Measurements from ENCODE around the gene LRP8.

DNA sequence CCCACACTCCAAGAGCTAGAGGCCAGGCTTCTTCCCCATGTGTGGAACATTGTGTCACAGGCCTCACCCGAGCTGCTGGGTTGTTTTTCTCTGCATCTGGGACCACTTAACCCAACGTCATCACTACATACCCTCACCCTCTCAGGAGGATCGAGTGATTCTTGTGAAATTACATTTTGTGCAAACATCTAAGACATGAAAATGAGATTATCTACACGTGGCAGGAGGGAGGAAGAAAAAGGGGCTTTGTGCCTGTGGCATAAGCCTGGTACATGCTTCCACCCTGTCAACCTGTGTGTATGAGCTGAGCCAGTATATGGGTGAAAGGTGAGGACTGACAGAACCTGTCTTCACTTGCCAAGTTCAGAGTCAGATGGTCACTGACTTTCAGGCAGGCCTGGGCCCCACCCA lies 129.6 kb downstream of the LRP8 start:
- no peak for TF ChIP-seq POLR2A (IDR thresholded peaks at IDR 0.05)
- TF ChIP-seq, protein P1, sequence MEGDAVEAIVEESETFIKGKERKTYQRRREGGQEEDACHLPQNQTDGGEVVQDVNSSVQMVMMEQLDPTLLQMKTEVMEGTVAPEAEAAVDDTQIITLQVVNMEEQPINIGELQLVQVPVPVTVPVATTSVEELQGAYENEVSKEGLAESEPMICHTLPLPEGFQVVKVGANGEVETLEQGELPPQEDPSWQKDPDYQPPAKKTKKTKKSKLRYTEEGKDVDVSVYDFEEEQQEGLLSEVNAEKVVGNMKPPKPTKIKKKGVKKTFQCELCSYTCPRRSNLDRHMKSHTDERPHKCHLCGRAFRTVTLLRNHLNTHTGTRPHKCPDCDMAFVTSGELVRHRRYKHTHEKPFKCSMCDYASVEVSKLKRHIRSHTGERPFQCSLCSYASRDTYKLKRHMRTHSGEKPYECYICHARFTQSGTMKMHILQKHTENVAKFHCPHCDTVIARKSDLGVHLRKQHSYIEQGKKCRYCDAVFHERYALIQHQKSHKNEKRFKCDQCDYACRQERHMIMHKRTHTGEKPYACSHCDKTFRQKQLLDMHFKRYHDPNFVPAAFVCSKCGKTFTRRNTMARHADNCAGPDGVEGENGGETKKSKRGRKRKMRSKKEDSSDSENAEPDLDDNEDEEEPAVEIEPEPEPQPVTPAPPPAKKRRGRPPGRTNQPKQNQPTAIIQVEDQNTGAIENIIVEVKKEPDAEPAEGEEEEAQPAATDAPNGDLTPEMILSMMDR (IDR thresholded peaks at IDR 0.05): no peak
- peak; percentile 38 to 87 (median 44) for TF ChIP-seq POLR2AphosphoS5 (IDR thresholded peaks at IDR 0.05)
